ENCODE results near the gene METAP1.
"Not testable (repeated sequence)": the region's sequence is repeated elsewhere in the genome, so short reads cannot be mapped to it uniquely, and the experiment has no call there.

METAP1 gene

DNA sequence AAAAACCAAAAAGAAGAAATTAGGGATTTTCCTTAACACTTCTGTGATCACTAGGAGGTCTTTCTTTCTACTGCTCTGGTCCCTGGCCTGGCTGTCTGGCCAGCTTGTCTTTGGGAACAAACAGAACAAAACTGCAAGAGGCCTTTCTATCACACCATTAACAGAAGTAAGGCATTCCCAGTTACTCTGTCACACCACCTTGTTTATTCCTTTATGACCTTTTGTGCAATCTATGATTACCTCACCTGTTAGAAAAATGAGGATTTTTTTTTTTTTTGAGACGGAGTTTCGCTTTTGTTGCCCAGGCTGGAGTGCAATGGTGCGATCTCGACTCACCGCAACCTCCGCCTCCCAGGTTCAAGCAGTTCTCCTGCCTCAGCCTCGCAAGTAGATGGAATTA, 3.0 kb downstream of the METAP1 start:
- DNase-seq: no peak

DNA sequence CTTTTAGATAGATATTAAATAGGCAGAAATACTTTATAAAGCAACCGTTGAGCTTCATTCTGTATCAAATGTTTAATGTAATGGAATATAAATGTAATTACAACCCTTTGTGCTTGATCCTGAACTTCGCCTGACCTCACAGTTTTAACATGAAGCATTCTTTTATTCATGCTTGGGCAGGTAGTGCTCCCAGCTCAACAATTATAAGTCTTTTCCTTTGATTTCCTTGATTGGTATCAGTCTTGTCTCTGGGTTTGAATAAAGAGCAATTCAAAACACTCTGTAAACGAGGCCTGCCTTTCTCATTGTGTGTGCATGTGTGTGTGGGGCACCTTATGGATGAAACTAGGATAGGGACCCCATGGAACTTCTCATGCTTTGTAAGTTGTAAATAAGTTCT, 6.8 kb downstream of the METAP1 start:
- DNase-seq: no peak

DNA sequence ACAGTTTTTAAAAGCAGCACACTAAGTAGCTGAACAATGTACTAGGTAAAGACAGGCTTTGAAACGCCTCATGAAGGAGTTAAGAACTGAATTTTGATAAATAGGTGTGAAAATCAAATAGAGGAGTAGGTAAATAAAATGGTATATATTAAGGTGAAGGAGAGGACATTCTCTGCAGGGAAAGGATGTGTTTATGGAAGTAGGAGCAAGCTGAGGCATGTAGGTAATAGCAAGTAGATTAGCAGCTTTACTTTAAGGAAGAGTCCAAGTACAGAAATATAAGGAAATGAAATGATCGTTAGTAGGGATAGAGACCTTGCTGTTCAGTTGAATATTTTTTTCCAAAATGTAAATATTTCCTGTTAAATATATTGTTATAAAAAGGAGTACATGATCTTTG, 12.5 kb downstream of the METAP1 start:
- DNase-seq: no peak

DNA sequence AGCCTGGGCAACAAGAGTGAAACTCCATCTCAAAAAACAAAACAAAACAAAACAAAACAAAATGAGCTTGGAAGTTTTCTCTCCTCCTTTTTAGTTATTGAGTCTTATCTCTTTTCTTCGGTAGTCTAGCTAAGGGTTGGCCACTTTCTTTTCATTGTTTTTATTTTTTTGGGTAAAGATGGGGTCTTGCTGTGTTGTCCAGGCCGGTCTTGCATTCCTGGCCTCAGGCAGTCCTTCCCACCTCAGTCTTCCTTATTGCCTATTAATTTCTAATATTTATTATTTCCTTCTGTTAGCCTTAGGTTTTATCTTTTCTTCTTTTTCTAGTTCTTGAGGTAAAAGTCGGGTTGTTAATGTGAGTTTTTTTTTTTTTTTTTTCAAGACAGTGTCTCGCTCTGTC, 16.4 kb downstream of the METAP1 start:
- DNase-seq: no peak

DNA sequence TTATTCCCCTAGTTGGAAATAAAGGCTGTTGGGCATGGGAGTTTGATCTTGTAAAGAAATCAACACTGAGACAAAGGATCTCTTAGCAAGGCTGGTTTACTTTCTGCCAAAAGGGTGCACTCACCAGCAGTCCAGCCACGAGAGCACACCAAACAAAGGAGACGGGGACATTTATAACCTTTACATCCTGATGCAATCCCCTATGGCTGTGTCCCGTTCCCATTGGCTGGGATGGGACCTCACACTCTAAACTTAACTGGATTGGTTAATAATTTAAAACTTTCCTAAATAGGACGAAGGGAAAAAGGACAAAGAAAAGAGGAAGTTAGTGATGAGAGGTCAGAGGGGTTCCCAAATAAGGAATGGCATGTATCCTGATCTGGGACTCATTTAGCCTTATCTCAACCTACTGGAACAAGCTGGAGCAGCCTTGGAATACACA, 17.9 kb downstream of the METAP1 start:
- DNase-seq: no peak

DNA sequence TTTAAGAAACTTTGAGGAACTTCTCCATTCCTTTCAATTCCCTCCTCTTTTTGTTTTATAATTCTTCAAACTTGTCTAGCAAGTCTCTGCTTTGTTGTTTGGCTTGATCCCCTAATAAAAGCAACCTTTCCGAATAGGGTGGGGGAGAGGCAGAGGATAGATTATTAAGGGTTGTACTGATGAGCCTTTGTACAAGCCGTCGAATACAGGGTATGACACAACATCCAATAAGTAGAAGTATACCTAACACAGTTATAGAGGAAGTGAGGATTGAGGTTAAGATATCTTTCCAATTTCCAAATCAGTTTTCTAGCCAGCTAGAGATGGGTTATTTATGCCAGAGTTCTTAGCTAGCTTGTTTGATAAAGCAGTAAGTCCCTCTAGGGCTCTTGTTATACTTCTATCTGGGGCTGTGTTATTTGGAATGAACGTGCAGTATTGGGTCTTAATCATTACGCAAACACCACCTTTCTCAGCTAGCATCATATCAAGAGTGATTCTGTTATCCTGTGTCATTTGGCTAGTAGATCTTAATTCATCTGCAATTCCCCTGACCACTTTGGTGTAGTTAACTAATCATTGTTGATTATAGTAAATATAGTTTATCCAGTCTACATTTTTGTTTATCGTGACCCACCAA, 18.5 kb downstream of the METAP1 start:
- no peak for DNase-seq

DNA sequence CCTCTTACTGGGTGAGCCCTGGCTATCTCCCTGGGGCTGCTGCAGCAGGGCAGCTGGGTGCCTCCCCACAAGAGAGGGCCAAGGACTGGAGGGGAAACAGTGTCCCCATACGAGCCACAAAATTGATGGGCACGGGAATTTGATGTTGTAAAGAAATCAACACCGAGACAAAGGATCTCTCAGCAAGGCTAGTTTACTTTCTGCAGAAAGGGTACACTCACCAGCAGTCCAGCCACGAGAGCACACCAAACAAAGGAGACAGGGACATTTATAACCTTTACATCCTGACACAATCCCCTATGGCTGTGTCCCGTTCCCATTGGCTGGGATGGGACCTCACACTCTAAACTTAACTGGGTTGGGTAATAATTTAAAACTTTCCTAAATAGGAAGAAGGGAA, 25.9 kb downstream of the METAP1 start:
- DNase-seq: no peak

DNA sequence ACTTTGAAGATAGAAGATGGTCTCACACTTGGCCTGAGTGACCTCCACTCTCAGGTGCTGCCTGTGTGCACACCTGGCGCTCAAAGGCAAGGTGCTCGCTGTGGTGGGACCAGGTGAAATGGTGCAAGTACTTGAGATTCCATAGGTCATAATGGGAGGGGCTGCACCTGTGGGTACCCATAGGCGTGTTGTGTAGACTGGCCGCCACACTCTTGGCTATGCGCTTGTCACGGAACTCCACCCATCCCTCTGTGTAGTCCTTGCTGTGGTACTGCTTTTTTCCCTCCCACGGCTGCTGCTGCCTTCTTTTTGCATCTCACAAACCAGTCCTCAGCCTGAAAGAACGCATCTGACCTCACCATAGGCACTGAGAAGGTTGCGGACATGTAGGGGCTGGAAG, 27.0 kb downstream of the METAP1 start:
- DNase-seq: no peak

DNA sequence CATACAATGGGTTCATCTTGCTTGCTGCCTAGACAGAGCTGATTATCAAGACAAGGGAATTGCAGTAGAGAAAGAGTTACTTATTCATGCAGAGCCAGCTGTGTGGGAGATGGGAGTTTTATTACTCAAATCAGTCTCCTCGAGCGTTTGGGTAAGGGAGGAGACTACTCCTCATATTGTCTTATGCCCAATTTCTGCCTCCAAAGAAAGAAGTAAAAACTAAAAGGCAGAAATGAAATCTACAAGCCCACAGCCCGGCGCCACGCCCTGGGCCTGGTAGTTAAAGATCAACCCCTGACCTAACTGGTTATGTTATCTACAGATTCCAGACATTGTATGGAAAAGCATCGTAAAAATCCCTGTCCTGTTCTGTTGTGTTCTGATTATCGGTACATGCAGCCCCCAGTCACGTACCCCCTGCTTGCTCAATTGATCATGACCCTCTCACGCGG, 28.3 kb downstream of the METAP1 start:
- not testable (repeated sequence) for DNase-seq

DNA sequence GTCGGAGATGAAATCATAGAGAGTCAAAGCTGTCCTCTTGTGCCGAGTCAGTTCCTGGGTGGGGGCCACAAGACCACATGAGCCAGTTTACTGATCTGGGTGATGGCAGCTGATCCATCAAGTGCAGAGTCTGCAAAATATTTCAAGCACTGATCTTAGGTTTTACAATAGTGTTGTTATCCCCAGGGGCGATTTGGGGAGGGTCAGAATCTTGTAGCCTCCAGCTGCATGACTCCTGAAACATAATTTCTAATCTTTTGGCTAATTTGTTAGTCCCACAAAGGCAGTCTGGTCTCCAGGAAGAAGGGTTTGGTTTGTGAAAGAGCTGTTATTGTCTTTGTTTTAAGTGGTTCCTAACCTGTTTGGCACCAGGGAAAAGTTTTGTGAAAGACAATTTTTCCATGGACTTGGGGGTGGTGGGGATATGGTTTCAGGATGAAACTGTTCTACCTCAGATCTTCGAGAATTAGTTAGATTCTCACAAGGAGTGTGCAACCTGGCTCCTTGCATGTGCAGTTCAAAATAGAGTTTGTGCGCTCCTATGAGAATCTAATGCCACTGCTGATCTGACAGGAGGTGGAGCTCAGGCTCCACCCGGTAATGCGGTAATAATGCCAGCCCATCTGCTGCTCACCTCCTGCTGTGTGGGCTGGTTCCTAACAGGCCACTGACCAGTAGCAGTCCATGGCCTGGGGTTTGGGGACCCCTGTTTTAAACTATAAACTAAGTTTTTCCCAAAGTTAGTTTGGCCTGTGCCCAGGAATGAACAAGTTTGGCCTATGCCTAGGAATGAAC, 29.2 kb downstream of the METAP1 start:
- no peak for DNase-seq

DNA sequence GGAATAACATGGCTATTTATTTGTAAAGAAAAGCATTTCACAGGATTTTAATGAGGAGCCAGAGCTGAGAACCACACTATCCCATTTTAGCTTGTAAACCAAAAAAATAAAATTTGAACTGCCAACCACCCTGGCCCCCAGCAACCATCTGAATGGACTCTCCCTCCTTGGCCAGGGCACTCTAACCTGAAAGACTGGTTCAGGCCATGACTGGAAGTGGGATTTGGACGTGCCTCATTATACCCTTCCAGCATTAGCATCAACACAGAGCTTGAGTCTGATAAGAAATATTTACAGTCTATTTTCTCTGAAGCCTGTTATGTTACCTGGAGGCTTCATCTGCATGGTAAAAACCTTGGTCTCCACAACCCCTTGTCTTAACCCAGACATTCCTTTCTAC, 30.0 kb downstream of the METAP1 start:
- no peak for DNase-seq

DNA sequence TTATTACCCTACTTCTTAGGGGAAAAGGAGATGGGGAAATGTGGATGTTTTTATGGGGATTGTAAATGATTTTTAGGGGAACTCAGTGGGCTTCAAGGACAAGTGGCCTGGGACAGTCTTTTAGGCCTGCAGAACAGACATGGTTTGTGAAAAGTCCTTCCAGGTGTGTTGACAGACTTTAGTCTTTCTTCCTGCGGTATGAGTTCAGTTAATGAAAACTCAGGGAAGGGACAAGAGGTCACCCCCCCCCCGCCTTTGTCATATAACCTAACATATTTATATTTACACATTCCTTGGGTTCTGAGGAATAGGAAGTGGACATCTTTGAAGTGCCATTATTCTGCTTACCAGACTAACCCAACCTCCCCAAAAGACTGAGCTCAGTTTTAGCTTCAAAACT, 31.8 kb downstream of the METAP1 start:
- DNase-seq: no peak

DNA sequence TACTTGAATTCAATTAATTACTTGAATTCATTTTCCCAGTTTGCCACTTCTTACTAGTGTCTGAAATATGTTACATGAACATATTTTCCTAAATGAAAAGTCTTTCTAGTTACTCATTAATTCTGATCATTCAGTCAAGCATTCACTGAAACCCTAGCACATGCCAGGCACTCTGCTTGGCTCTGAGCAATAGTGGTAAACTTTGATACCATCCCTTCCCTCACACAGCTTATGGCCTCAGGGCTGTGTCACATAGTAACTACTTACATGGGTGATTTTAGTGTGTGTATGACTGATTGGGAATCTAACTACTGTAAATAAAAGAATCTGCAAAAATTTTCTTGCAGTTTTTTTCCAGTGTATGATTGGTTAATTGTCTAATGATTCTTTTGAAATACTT, 32.7 kb downstream of the METAP1 start:
- DNase-seq: no peak

DNA sequence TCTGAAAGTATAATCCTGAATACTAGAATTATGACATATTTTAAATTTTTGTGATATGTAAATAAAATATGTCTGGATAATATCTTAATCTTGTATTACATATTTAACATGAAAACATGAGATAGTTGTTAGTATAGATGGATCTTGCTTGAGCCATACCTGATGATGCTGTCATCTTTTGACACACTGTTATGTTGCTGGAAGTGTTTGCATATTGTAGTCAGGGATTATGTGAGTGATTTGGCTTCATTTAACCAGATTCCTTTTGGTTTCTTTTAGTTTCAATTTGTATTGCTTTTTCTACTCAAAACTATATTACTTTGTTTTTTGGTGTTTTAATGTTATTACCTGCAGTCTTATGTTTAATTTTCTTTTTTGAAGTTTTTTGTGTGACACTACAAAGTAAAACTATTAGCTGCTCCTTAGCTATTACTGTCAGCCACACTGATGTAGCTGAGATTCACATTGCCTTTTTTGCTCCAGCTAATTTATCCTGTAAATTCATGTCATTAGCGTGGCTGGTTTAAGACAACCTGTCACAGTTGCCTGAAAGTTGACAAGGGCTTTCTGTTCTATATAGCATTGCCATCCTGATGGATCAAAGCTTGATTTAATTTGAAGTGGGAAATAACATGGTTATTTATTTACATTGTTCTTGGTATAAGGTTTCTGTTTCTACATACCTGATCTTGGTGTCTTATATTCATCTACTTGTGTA, 33.7 kb downstream of the METAP1 start:
- no peak for DNase-seq

DNA sequence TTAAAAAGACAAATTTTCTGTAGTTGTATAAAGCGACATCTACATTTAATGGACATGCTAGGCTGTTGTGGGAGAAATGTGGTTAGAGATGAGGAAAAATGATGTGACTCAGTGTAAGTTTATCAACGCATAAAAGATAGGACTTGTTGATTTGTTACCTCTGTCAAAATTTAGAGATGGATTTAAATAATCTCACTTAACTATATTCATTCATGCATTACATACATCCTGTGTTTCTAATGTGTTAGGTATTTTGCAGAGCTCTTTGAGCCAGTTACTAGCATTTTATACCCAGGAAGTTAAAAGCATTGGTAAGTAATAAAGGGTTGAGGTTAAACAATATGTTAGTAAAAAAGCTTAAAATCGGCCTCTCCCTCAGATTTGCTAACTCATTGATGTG, 34.3 kb downstream of the METAP1 start:
- DNase-seq: no peak

DNA sequence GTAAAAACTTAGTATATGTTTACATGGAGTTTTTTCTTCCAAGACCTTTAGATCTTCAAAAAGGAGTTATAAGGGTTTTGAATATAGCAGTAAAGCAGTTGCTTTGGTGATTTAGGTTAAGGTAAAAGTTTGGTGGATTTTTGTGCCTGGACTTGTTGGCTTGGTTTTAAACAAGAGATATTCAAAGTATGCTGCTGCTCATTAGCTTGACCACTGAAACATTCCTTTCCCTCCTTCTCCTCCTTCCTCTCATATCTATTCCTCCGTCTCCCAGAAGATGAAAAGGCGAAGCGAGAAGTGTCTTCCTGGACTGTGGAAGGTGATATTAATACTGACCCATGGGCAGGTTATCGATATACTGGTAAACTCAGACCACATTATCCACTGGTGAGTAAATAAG, 38.4 kb downstream of the METAP1 start:
- DNase-seq: no peak

DNA sequence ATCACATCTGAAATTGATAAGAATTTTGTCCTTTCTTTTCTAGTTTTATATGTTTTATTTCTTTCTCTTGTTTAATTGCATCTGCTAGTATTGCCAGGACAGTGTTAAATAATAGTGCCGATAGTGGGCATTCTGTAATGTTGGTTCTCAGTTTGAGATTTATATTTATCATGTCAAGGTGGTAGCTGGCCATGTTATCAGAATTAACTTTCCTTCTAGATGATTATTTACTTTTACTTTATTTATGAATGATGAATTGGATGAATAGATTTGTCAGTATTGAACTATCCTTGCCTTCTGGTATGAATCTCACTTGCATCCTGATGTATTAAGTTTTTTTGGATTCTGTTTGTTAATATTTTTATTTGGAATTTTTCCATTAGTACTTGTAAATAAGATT, 42.7 kb downstream of the METAP1 start:
- DNase-seq: no peak

DNA sequence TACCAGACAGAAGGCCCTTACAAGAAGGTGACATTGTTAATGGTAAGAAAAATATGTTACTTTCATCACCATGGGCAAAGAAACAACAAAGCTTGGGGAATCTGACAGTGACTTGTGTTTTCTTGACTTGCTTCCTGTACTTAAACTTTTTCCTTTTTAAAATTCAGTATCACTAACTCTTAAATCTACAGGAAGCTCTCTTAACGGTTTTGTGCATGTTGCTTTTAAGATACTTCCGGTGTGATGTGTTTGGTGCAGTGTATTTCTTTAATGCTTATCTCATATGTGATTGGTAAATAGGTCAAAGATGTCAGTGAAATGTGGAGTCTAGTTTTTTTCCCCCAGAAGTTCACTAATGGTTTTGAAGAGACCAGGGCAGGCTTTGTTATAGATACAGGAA, 47.8 kb downstream of the METAP1 start:
- no peak for DNase-seq

DNA sequence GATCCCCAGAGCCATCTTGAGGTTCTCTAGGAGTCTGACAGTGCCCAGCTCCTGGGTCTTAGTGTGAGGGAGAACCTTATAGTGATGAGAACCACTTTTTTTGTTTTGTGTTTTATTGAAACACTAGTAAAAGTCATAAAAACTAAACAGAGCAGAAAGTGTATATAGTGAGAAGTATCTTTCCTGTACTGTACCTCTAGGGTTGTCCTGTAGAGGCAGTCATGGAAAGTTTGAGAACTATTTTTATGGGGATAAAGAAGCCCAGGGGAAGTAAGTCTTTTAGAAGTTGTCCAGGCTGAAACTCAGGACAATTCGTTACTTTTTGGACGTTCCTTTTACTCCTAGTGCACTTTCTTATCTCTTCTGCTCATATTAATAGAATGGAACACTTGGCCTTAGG, 52.2 kb downstream of the METAP1 start:
- DNase-seq: no peak

DNA sequence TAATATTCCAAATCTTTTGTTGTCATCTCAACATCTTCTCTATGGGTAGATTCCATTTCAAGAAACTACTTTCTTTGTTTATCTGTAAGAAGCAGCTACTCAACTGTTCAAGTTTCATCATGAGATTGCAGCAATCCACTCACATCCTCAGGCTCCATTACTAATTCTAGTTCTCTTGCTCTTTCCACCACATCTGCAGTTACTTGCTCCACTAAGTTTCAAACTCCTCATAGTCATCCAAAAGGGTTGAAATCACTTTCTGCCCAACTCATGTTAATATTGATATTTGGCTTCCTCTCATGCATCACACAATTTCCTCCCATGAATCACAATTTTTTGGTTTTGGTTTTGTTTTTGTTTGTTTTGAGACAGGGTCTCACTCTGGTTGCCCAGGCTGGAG, 57.4 kb downstream of the METAP1 start:
- no peak for DNase-seq

DNA sequence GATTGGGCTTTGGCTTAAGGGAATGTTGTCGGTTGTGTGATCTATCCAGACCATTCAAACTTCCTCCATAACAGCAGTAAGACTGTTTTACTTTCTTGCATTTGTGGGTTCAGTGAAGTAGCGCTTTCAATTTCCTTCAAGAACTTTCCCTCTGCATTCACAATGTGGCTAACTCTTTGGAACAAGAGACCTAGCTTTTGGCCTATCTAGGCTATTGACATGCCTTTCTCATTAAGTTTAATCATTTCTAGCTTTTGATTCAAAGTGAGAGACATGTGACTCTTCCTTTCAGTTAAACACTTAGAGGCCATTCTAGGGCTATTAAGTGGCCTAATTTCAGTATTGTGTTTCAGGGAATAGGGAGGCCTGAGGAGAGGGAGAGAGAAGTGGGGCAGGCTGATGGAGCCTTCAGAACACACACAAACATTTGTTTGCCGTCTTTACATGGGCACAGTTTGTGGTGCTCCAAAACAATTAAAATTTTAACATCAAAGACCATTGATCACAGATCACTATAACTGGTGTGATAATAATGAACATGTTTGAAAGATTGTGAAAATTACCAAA, 59.0 kb downstream of the METAP1 start:
- DNase-seq: no peak

DNA sequence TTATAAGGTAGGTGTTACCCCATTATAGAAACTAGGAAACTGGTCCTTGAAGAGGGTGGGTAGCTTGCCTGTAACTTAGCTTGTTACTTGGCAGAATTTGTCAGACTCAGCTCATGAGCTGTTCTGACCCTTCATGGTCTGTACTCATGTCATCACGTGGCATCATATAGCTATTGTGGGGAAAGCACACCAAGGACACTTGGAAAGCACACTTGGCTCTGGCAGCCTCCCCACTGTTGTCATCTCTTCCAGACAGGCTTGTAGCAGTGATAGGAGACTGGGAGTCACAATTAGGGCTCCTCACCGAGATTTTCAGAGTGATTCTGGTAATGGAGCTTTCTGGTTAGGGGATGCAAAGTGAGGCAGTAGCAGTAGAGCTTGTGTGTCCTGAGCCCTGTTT, 62.7 kb downstream of the METAP1 start:
- DNase-seq: no peak

DNA sequence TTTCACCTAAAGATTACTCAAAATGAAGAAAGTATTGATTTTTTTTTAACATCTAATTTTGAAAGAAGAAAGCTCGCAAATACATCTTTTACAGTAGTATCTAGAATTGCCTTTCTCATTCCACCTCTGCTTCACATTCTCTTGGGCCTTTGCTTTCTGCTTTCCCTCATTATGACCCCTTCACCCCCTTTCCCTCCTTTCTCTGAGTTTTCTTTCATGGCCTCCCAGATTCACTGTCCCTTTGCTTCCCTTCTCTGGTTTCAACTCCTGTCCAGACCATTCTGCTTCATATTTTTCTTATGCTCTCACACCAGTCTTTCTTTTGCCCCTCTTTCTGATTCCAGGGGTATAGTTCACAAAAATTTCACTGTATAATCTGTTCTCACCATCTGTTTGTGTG, 64.0 kb downstream of the METAP1 start:
- DNase-seq: no peak
